Stimulated activated CD8-positive, alpha-beta memory T cell treated with anti-CD3 and anti-CD28 coated beads, Interleukin-15, amount 100 ng/mL, for 24 hours (primary cell): Measurements from ENCODE around the gene ZNF385C.
"Not testable (repeated sequence)": the region's sequence is repeated elsewhere in the genome, so short reads cannot be mapped to it uniquely, and the experiment has no call there.

Source experiments
- DNase-seq: peaks from one replicate; pipeline ENCODE4 v3.0.0-alpha.2; 2020; ENCODE audit warnings: low read depth

ZNF385C gene

DNA sequence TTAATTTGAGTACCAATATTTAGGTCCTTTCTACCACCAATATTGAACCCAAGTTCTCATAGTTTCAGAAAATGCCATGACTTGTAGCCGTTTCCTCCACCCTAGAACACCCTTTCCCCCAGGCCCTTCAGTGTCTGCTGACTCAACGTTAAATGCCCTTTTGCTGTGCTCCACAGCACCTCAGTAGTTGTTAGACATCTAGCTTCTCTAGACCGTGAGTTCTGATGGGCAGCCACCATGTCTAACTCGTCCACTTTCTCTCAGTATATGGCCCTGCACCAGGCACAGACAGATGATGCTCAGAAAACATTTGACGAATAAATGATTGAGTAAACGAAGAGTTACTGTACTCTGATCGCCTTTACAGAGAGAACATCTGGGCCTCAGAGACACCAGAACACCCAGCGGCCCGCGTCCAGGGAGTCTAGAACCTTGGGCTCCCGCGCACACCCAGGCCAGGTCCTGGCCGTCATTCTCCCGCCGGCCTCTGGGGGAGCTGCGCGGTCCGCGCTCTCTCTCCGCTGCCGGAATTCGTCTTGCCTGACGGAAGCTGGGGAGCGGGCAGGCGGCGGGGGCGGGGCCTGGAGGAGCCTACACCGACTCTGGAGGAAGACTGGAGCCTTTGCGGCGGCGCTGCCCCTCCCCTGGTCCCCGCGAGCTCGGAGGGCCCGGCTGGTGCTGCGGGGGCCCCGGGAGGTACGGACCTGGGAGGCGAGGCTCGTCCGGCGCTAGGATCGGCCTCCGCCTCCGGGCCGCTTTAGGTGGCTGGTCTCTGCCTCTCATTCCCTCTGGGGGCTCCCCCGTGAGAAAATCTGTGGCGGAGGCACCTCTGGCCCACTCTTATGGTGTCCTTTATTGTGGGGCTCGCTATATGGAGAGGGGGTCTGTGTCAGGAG lies 78.5 kb downstream of the ZNF385C start, which contains the start of gene NKIRAS2:
TSS of gene NKIRAS2 (plus strand) at position 582 of the 896 bp plus-strand sequence. CDS start 1,488 bp downstream, outside the sequence.
- peak; percentile 85 for DNase-seq

DNA sequence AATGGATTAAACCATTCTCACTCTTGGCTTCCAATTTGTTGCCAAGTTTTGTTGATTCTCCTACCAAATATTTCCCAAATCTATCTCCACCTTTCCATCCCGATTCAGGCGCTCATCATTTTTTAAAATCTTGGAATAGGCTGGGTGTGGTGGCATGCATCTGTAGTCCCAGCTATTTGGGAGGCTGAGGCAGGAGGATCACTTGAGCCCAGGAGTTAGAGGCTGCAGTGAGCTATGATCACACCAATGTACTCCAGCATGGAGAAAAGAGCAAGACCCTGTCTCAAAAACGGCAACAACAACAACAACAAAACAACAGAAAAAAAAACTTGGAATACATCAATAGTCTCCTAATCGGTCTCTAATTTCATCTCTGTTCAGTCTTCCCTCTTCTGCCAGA lies 79.3 kb downstream of the ZNF385C start:
- no peak for DNase-seq

DNA sequence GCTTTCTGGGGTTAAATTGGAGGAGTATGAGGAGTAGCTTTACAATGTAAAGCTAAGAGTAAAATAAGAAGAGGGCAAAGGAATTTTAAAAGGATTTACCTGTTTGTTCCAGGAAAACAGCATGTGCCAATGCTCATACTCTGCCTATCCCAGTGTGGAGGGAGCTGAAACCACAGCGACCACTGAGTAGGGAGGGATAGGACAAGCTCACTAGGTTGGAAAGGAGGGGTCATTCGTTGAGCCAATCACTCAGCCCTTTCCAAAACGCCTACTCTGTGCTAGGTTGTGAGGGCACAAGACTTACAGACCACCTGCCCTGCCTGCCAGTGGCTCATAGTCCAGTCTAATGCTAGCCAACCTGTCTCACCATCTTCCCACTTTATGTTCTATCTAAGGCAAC lies 79.9 kb downstream of the ZNF385C start:
- no peak for DNase-seq

DNA sequence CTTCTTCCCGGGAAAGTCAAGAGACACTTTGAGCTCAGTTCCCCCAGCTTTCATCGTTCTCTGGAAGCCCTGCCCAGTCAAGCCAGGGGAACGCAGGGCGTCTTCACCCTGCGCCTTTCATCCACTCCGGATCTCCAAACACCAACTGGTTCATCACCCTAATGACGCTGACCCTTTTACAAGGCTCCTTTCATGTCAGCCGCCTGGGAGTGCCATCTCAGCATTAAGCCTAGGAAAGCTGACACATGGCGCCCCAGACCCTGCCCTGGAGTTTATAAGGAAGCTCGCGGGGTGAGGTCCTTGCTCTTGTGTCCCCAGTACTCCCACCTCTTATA lies 80.4 kb downstream of the ZNF385C start:
- no peak for DNase-seq

DNA sequence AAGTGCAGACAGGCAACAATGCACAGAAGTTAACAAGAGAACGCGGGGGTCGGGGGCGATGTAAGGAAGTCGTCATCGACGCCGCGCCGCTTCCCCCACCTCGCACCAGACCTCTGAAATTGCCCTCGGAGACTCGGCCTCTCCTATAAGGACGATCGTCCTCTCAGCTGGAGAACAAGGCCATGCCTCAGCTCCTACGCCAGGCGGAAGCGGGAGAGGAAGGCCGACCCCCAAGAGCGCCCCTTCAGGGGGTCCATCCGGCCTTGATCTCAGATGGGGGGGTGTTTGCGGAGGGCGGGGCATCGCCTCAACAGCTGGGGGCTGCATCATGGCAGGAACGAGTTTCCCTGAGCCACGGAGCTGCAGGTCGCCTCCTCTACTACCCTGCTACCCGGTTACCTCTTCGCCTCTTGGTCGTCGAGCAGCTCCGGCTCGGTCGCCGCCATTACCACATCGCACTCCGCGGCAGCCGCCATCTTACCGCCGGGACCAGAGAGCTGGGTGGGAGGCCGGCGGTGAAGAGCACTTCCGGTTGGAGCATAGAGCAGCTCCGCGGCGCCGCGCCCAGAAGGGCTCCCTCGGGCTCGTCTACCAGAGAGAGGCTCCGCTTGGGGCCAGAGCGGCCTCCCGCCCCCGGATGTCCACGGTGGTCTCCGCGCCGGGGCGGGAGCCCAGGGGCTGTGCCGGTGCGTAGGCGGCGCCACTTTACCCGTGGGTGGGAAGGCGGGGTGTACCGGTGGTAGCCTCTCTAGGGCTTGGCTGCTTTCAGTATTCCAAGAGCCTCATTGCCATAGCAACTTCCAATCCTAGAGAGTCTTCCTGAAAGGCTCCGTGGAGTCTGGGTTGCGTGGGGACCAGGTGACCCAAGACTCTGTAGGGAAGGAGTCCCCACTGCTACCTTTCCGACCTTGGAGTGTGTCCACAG lies 81.1 kb downstream of the ZNF385C start, which contains the start of gene DNAJC7:
TSS of gene DNAJC7 (minus strand) at position 499 of the 925 bp plus-strand sequence. CDS start at position 476, 23 bp downstream.
- peak; percentile 72 for DNase-seq

DNA sequence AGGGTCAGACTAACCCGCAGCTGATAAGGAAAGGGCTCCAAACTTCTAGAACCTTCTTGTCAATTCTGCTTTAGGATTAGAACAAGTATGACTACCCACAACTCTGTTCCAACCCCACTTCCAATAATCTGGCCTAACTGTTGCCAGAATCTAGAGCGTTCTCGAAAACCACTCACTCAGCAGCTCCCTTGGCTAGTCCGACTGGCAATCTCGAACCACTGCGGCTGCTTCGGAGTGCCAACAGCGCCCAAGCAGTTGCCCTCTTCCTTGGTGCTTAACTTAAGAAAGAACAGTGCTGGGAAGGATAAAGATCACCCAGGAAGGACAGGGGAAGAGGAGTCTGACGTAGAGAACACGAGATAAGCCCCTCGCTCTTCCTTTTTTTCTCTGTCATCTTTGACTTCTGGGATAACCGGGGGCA lies 81.9 kb downstream of the ZNF385C start:
- DNase-seq: no peak

DNA sequence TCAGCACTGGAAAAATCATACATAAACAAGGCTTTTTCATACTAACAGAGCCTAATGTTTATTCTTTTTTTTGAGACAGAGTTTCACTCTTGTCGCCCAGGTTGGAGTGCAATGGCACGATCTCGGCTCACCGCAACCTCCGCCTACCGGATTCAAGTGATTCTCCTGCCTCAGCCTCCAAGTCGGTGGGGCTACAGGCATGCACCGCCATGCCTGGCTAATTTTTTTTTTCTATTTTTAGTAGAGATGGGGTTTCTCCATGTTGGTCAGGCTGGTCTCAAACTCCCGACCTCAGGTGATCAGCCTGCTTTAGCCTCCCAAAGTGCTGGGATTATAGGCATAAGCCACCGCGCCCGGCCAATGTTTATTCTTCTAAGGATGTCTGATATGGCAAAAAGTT lies 84.5 kb downstream of the ZNF385C start:
- not testable (repeated sequence) for DNase-seq

DNA sequence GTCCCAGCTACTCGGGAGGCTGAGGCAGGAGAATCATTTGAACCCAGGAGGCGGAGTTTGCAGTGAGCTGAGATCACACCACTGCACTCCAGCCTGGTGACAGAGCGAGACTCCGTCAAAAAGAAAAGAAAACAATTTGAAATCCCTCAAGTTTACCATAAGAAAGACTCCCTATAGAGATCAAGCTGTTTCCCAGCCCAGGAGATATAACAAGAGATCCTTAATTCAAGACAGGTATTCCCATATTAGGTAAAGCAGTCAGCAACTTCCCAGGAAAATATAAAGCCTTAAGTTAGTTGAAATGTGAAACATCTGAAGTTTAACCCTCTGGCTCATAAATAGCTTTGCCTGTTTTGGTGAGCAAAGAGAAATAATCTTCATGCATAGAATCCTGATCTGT lies 85.9 kb downstream of the ZNF385C start:
- DNase-seq: not testable (repeated sequence)

DNA sequence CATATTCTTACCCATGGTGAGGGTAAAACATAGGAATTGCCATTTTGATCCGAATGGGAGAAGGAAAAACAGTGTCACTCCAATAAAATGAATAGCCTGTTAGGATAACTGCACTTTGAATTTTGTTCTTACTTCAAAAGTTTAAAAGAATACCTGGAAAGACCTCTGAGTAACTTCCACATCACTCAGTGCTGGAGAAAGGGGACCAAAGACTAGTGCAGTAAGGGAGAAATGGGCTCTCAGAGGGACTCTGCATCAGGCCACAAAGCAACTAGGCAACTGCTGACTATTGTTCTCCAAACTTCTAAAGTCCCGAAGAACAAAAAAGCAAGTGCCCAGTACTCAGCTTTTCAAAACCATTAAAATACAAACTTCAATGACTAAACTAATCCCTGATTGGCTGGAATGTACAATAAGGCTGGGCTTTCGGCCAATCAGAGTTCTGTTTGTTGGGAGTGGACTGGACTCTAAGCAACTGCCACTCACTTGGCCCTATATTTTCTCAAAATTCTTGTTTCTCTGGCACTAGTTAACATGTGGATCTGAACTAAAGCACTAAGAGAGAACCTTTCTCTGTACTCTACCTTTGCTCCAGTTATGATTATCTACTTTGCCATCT lies 87.3 kb downstream of the ZNF385C start:
- DNase-seq: no peak

DNA sequence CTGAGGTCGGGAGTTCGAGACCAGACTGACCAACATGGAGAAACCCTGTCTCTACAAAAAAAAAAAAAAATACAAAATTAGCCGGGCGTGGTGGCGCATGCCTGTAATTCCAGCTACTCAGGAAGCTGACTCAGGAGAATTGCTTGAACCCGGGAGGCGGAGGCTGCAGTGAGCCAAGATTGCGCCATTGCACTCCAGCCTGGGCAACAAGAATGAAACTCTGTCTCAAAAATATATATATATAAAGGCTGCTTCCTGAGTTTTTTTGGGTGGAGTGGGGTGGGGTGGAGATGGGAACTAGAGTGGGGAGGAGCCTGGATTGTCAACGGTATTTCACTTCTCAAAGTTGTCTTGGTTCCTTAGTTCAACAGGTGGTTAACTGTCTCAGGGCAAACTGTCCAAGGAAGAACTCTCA lies 88.0 kb downstream of the ZNF385C start:
- not testable (repeated sequence) for DNase-seq

DNA sequence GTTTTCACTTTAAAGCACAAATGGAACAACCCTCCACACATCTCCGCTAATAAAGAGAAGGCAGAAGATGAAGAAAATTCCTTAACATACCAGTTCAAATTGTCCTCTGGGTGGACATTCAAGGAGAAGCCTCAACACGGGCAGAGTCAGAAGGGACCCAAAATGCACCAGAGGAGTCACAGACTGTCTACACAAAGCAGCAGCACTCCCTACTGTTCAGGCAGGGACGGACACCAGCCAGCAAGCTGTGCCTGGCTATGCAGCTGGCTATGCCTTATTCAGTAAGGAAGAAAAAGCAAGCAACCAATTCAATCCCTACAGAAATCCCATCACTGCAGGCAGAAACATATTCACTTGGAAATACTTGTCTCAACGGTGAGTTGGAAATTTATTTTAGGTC lies 89.1 kb downstream of the ZNF385C start:
- no peak for DNase-seq

DNA sequence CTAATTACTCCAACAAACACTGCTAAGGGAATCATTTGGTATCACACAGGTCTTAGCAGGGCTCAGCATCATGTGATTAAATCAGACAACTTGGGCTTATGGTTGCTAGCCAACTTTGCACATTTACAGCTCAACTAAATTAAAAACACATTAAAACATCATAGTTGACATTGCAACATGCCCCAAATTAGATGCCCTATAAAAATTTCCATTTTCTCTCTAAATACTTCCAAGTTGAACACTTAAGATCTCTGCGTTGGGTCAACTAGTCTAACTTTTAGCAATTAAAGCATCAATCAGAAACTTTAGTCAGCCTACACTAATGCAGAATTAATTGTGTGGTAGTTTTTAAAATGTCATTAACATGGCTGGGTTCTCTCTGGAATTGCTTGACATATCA lies 93.1 kb downstream of the ZNF385C start:
- no peak for DNase-seq

DNA sequence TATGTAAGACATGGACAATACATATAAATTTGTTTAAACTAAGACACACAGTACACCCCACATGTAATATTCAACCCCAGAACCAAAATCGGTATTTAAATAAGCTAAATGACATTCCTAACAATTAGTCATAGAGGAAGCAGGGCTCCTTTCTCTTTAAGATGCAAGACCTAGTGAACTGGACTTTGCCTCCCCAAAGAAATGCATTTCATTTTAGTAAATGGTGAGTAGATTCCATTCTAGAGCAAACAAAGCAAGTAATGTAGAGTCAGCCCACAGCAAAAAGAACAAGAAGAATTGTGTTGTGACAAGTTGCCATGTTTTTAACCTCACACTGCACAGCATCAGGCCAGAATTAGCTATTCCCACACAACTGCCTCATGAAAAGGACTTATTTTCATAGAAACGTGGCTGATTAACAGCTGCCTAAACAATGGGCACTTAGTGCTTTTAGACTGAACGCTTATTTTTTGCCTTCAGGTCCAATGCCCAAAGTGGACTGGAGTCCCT lies 95.4 kb downstream of the ZNF385C start:
- DNase-seq: no peak

DNA sequence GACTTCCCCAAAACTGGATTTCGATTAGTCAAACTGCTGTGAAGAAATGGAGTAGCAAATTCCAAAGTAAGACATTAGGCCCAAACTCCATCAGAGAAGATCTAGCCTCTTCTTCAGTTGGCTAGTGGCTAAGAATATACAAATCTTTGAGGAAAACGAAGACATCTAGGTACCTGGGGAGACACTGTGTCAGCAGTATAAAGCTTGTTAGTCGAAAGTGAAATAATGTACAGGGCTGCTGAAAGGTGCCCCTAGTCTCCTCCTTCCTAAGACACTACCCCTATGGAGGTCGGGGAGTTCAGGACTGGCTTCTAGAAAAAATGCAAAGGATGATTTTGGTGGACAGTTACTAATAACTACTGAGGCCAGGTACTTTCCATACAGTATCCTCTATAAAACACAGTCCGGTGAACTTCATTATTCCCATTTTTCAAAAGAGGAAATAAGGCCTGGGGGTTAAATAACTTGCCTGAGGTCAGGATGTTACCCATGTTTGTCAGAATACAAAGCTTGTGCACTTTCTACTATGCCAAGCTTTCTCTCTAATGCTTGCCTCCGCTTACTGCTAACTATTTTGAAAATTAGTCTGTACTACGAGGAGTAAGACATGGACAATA lies 96.0 kb downstream of the ZNF385C start:
- DNase-seq: no peak

DNA sequence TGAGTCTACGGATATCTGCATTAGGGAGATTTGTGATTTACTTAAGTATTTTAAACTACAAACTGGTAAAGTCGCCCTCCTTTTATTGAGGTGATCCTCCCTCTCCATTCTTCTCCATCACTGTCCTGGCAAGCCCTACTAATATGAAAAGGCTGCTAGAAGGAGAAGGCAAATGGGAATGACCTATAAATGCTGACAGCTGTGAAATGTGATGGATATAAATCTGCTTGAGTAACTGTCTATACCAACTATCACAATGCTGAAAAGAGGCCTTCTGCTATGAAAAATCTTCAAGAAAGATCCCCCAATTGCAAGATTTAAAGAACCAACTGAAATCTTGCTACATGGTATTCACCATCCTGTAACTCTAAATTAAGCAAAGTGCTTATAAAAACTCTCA lies 96.5 kb downstream of the ZNF385C start:
- no peak for DNase-seq

DNA sequence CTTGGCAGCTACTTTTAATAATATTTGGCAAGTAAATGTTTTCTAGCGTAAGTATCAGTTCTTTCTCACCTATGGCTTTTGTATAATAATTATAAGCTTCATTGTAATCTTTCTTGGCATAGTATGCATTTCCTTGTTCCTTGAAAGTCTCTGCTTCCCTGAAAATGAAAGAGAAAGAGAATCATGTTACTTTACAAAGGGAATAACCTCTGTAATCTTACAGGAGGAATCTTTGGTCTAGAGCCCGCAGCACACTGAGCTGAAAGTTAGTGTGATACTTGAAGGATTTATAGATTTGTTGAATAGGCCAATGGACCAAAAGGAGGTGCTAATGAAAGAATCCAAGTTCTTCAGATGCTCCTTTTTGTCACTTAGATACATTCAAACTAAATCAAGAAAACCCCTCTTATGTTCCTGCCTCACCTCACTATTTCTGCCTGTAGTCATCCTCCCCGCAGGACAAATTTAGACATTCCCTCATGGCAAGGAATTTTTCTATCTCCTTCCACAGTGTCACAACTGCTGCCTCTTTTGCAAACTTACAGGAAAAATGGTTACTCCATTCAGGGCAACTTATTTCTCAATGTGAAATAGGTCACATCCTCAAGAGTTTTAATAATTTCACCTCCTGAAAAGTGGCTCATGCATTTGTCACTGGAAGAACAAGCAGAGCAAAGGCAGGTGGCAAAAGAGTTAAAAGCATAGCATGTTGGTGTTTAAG lies 97.7 kb downstream of the ZNF385C start:
- DNase-seq: no peak

DNA sequence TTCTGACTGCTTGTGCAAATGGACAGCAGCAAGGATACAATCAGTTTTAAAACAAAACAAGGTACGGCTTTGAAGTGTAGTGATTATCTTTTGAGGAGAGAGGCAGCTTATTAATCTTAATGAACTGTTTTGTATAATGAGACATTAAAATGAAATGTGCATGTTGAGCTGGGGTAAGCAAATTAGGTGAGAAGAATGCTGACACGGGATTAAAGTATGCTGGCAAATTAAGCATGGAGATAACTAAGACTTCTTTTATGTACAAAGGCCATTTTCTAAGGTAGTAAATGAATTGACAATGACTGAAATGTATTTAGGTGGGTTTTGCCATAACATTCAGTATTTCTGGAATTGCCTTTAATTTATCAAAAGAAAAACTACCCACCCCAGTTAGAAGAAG lies 99.8 kb downstream of the ZNF385C start:
- no peak for DNase-seq

DNA sequence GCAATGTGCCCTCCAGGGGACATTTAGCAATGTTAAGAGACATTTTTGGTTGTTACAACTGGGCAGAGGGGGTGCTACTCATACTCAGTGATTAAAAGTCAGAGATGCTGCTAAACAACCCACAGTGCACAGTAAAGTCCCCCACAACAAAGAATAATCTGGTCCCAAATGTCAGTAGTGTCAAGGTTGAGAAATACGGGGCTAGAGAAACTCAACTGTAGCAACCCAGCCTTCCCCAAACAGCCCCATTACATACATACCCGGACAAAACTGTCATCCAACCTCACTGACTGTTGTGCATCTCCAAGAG lies 101.5 kb downstream of the ZNF385C start:
- DNase-seq: no peak

DNA sequence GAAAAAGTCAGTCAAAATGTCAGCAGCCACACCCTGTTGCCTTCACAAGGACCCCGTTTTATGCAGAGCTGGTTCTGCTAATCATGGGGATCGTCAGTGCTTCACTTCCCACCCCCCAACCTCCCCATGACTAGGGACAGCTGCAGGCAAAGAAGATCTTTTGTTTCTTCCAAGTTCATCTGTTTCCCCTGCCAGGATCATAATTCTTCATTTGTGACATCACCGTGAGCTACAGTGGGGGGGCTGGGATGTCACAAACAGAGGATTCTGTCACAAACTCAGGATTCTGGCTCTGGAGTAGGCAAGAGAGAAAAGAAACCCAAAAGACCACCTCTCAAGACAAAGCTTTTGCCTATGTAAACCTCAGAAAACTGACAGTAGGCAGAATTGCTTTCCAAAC lies 105.7 kb downstream of the ZNF385C start:
- DNase-seq: no peak

DNA sequence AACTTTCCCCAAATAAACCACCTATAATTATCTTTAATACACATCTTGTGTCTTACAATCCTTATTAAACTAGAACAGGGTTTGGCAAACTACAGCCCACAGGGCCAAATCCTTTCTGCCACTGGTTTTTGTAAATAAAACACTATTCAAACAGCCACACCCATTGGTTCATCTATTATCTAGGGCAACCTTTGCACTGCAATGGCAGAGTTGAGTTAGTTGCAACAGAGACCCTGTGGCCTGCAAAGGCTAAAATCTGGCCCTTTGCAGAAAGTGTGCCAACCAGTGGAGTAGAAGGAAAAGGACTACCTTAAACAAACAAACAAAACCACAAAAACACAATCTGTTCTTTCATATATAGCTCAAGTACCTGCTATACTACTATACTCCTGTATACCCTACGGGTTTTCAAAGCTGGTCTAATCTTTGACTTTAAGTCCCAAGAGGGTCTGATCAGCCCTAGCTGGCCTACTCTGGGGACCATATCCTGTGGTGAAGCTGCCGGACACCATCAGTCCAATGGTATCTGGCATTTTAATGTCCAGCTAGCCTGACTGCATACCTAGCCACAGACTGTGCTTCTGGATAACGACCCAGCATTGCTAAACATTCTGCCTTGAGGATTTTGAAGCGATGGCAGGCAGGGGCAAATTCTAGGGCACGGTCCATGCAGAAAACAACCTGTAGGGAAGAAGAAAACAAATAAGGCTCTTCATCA lies 108.4 kb downstream of the ZNF385C start:
- no peak for DNase-seq
